Measurements from ENCODE around the gene PBX1.

The PBX1 gene

GRCh38 chr1:164834641-164835040, 275.7 kb downstream of the PBX1 start:
- no peak overlapping the region for H3K4me3 ChIP-seq (ENCODE audit: low read depth, low read length)
- ChIA-PET CTCF (no interaction called here), POLR2A (no interaction called here)
- no peaks in the 10 kb centered on the region for H3K36me3 ChIP-seq (ENCODE audit: control insufficient read depth in 2 of 2, insufficient read depth in 1 of 2, low read length in 2 of 2)
- no peaks in the 10 kb centered on the region for H3K9me3 ChIP-seq (ENCODE audit: control insufficient read depth, insufficient read depth, low read depth, low read length)
- H3K27ac ChIP-seq (ENCODE audit: extremely low read depth, low read depth, low read length) = no peak overlapping the region
- TF ChIP-seq ZNF239 (tag by site-specific recombination; IDR thresholded peaks at IDR 0.05) (no peak), ZNF26 (tag by site-specific recombination; IDR thresholded peaks at IDR 0.05) (no peak), BCL6B (tag by site-specific recombination; IDR thresholded peaks at IDR 0.05) (no peak), YY1 (tag by site-specific recombination; IDR thresholded peaks at IDR 0.05) (no peak), ZNF37A (tag by site-specific recombination; IDR thresholded peaks at IDR 0.05) (no peak), ZNF488 (tag by site-specific recombination; IDR thresholded peaks at IDR 0.05) (no peak), ZNF146 (tag by site-specific recombination; IDR thresholded peaks at IDR 0.05) (no peak), MZF1 (tag by site-specific recombination; IDR thresholded peaks at IDR 0.05; ENCODE audit: borderline replicate concordance) (no peak), TRIM28 (IDR thresholded peaks at IDR 0.05; ENCODE audit: borderline replicate concordance, low read length) (no peak)
- TF ChIP-seq, protein P1, sequence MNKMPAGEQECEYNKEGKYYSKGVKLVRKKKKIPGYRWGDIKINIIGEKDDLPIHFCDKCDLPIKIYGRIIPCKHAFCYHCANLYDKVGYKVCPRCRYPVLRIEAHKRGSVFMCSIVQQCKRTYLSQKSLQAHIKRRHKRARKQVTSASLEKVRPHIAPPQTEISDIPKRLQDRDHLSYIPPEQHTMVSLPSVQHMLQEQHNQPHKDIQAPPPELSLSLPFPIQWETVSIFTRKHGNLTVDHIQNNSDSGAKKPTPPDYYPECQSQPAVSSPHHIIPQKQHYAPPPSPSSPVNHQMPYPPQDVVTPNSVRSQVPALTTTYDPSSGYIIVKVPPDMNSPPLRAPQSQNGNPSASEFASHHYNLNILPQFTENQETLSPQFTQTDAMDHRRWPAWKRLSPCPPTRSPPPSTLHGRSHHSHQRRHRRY (tag by site-specific recombination; IDR thresholded peaks at IDR 0.05) = no peak
- TF ChIP-seq, protein P2, sequence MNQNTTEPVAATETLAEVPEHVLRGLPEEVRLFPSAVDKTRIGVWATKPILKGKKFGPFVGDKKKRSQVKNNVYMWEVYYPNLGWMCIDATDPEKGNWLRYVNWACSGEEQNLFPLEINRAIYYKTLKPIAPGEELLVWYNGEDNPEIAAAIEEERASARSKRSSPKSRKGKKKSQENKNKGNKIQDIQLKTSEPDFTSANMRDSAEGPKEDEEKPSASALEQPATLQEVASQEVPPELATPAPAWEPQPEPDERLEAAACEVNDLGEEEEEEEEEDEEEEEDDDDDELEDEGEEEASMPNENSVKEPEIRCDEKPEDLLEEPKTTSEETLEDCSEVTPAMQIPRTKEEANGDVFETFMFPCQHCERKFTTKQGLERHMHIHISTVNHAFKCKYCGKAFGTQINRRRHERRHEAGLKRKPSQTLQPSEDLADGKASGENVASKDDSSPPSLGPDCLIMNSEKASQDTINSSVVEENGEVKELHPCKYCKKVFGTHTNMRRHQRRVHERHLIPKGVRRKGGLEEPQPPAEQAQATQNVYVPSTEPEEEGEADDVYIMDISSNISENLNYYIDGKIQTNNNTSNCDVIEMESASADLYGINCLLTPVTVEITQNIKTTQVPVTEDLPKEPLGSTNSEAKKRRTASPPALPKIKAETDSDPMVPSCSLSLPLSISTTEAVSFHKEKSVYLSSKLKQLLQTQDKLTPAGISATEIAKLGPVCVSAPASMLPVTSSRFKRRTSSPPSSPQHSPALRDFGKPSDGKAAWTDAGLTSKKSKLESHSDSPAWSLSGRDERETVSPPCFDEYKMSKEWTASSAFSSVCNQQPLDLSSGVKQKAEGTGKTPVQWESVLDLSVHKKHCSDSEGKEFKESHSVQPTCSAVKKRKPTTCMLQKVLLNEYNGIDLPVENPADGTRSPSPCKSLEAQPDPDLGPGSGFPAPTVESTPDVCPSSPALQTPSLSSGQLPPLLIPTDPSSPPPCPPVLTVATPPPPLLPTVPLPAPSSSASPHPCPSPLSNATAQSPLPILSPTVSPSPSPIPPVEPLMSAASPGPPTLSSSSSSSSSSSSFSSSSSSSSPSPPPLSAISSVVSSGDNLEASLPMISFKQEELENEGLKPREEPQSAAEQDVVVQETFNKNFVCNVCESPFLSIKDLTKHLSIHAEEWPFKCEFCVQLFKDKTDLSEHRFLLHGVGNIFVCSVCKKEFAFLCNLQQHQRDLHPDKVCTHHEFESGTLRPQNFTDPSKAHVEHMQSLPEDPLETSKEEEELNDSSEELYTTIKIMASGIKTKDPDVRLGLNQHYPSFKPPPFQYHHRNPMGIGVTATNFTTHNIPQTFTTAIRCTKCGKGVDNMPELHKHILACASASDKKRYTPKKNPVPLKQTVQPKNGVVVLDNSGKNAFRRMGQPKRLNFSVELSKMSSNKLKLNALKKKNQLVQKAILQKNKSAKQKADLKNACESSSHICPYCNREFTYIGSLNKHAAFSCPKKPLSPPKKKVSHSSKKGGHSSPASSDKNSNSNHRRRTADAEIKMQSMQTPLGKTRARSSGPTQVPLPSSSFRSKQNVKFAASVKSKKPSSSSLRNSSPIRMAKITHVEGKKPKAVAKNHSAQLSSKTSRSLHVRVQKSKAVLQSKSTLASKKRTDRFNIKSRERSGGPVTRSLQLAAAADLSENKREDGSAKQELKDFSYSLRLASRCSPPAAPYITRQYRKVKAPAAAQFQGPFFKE (tag by site-specific recombination; IDR thresholded peaks at IDR 0.05; ENCODE audit: borderline replicate concordance) = no peak
- H3K4me1 ChIP-seq (ENCODE audit: control insufficient read depth, insufficient read depth, low read length) = no peaks in the 10 kb centered on the region

DNA sequence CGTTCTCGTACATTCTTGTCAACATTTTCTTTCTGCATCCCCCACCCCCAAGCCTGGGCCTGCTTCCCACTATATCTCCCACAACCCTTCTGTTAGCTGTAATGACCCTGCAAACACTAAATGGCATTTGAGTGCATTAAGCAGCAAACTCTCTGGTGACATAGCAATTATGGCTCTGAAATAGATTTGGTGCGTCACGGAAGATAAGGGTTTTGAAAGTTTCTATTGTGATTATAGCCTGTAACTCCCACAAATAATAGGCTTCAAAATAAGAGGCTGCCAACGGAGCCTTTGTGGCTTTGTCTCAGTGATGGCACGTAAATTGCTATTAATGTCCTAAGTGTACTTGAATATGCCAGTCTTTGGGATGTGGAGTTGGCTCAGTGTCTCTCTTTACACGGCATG, 277.6 kb downstream of the PBX1 start:
- no peak overlapping the region for H3K27ac ChIP-seq (ENCODE audit: extremely low read depth, low read depth, low read length)
- no peaks in the 10 kb centered on the region for H3K9me3 ChIP-seq (ENCODE audit: control insufficient read depth, insufficient read depth, low read depth, low read length)
- no peaks in the 10 kb centered on the region for H3K4me1 ChIP-seq (ENCODE audit: control insufficient read depth, insufficient read depth, low read length)
- no peaks in the 10 kb centered on the region for H3K36me3 ChIP-seq (ENCODE audit: control insufficient read depth in 2 of 2, insufficient read depth in 1 of 2, low read length in 2 of 2)
- no peak overlapping the region for H3K4me3 ChIP-seq (ENCODE audit: low read depth, low read length)
- ChIA-PET CTCF (no interaction called here), POLR2A (no interaction called here)
- TF ChIP-seq ZNF677 (tag by site-specific recombination; IDR thresholded peaks at IDR 0.05) (no peak), SP7 (tag by site-specific recombination; IDR thresholded peaks at IDR 0.05) (peak; percentile 97)
